ENCODE data around the gene CCT3. TPM values are rescaled to one million over a fixed set of nuclear protein-coding genes. Genes with fewer than 3 reads are reported as not detected.

The CCT3 gene
- polyA plus RNA-seq, 1 of the 3 experiments (the other 2 are of a cell fraction): 295 TPM

- Histone ChIP-seq H3K36me3 (replicated peaks in 1 of 2; ENCODE audit: control insufficient read depth in 1 of 2, insufficient read depth in 2 of 2, low read length in 1 of 2) (no peaks in the 10 kb centered on the region), H3F3A (replicated peaks; ENCODE audit: insufficient read depth) (no peaks in the 10 kb centered on the region), H3K9ac (no peak overlapping the region), H4K20me1 (ENCODE audit: insufficient read depth) (no peaks in the 10 kb centered on the region), H3K79me2 (ENCODE audit: insufficient read depth) (no peaks in the 10 kb centered on the region), H3K9me2 (no peaks in the 10 kb centered on the region), H3K27ac (ENCODE audit: low read depth in 2 of 2, low read length in 1 of 2) (no peak overlapping the region), H3K9me3 (no peaks in the 10 kb centered on the region), H3K4me2 (no peak overlapping the region), H2AFZ (ENCODE audit: low read depth) (no peak overlapping the region), H3K4me3 (ENCODE audit: low read depth in 2 of 2, low read length in 1 of 2) (no peak overlapping the region), H3K27me3 (ENCODE audit: insufficient read depth) (peaks cover 5% of the 10 kb centered on the region; the same call in 1 of the 2 replicates), H3K4me1 (ENCODE audit: control insufficient read depth in 1 of 2, insufficient read depth in 2 of 2, low read depth in 1 of 2, low read length in 1 of 2) (no peaks in the 10 kb centered on the region; a peak in 1 of 4 replicates)
- WGBS (ENCODE audit: low lambda C conversion rate): 96% methylated on average over 3 of the region's 3 CpGs
- DNase-seq: no peak
- TF ChIP-seq, protein P1, sequence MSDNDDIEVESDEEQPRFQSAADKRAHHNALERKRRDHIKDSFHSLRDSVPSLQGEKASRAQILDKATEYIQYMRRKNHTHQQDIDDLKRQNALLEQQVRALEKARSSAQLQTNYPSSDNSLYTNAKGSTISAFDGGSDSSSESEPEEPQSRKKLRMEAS (IDR thresholded peaks at IDR 0.05; ENCODE audit: low read depth): no peak
- TF ChIP-seq FOXM1 (IDR thresholded peaks at IDR 0.05; ENCODE audit: low read depth): no peak
- ChIA-PET CTCF (interaction anchor here (0.6 to 3.6 kb wide), 29 partner anchors 11 to 271 kb away, joined by 3 to 21 read pairs (median 5); partner anchors contain the start of genes CCT3, PMF1, TSACC and VHLL), POLR2A (interaction anchor here (1.2 kb wide), 1 partner anchor 12 kb away, joined by 3 read pairs; no protein-coding TSS in a partner anchor)
Observed at GRCh38 chr1:156359249-156359648, 21.2 kb upstream of the CCT3 start.

GRCh38 chr1:156358641-156359040, 20.5 kb upstream of the CCT3 start:
- Histone ChIP-seq H3K27ac (ENCODE audit: low read depth in 2 of 2, low read length in 1 of 2) (no peak overlapping the region), H3K27me3 (ENCODE audit: insufficient read depth) (peaks cover 5% of the 10 kb centered on the region; the same call in 1 of the 2 replicates), H4K20me1 (ENCODE audit: insufficient read depth) (no peaks in the 10 kb centered on the region), H3K79me2 (ENCODE audit: insufficient read depth) (no peaks in the 10 kb centered on the region), H3K9ac (no peak overlapping the region), H3K36me3 (replicated peaks in 1 of 2; ENCODE audit: control insufficient read depth in 1 of 2, insufficient read depth in 2 of 2, low read length in 1 of 2) (no peaks in the 10 kb centered on the region), H3K9me2 (no peaks in the 10 kb centered on the region), H3K4me3 (ENCODE audit: low read depth in 2 of 2, low read length in 1 of 2) (no peak overlapping the region), H3K4me1 (ENCODE audit: control insufficient read depth in 1 of 2, insufficient read depth in 2 of 2, low read depth in 1 of 2, low read length in 1 of 2) (no peaks in the 10 kb centered on the region; a peak in 1 of 4 replicates), H3F3A (replicated peaks; ENCODE audit: insufficient read depth) (no peaks in the 10 kb centered on the region), H3K9me3 (no peaks in the 10 kb centered on the region), H2AFZ (ENCODE audit: low read depth) (no peak overlapping the region), H3K4me2 (no peak overlapping the region)
- POLR2A ChIA-PET: interaction anchor here (0.5 to 1.2 kb wide), 2 partner anchors 11 to 1004 kb away, joined by 3 read pairs; no protein-coding TSS in a partner anchor
- CTCF ChIA-PET: interaction anchor here (1.1 to 3.6 kb wide), 14 partner anchors 13 to 146 kb away, joined by 3 to 21 read pairs (median 5); partner anchors contain the start of gene PMF1
- no peak for DNase-seq
- TF ChIP-seq FOXM1 (IDR thresholded peaks at IDR 0.05; ENCODE audit: low read depth) (no peak), FOSL2 (IDR thresholded peaks at IDR 0.05; ENCODE audit: borderline replicate concordance, low read depth) (no peak), RFX5 (IDR thresholded peaks at IDR 0.05; ENCODE audit: low read length) (no peak), SMC3 (IDR thresholded peaks at IDR 0.05; ENCODE audit: low read depth, low read length) (no peak), NRF1 (IDR thresholded peaks at IDR 0.05; ENCODE audit: low read depth, low read length) (no peak), GATA2 (CRISPR knock-in tag; IDR thresholded peaks at IDR 0.05) (no peak), YY1 (IDR thresholded peaks at IDR 0.05; ENCODE audit: low read depth) (no peak), GABPA (IDR thresholded peaks at IDR 0.05; ENCODE audit: low read depth) (no peak), FOXJ3 (CRISPR knock-in tag; IDR thresholded peaks at IDR 0.05) (no peak), EP300 (IDR thresholded peaks at IDR 0.05; ENCODE audit: borderline replicate concordance in 1 of 2, low read depth in 1 of 2, low read length in 1 of 2) (no peak), RAD21 (IDR thresholded peaks at IDR 0.05; ENCODE audit: low read length) (no peak), TCF12 (IDR thresholded peaks at IDR 0.05) (no peak), TEAD4 (IDR thresholded peaks at IDR 0.05; ENCODE audit: borderline replicate concordance, insufficient read depth) (no peak), ELF1 (IDR thresholded peaks at IDR 0.05) (no peak), REST (IDR thresholded peaks at IDR 0.05; ENCODE audit: low read depth, low read length) (no peak), RXRA (IDR thresholded peaks at IDR 0.05; ENCODE audit: borderline replicate concordance, low read depth) (no peak)
- TF ChIP-seq, protein P2, sequence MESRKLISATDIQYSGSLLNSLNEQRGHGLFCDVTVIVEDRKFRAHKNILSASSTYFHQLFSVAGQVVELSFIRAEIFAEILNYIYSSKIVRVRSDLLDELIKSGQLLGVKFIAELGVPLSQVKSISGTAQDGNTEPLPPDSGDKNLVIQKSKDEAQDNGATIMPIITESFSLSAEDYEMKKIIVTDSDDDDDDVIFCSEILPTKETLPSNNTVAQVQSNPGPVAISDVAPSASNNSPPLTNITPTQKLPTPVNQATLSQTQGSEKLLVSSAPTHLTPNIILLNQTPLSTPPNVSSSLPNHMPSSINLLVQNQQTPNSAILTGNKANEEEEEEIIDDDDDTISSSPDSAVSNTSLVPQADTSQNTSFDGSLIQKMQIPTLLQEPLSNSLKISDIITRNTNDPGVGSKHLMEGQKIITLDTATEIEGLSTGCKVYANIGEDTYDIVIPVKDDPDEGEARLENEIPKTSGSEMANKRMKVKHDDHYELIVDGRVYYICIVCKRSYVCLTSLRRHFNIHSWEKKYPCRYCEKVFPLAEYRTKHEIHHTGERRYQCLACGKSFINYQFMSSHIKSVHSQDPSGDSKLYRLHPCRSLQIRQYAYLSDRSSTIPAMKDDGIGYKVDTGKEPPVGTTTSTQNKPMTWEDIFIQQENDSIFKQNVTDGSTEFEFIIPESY (IDR thresholded peaks at IDR 0.05; ENCODE audit: borderline replicate concordance, low read depth): no peak
- TF ChIP-seq, protein P3, sequence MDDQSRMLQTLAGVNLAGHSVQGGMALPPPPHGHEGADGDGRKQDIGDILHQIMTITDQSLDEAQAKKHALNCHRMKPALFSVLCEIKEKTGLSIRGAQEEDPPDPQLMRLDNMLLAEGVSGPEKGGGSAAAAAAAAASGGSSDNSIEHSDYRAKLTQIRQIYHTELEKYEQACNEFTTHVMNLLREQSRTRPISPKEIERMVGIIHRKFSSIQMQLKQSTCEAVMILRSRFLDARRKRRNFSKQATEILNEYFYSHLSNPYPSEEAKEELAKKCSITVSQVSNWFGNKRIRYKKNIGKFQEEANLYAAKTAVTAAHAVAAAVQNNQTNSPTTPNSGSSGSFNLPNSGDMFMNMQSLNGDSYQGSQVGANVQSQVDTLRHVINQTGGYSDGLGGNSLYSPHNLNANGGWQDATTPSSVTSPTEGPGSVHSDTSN (IDR thresholded peaks at IDR 0.05): no peak
- 54% methylated on average over 1 of the region's 1 CpG for WGBS (ENCODE audit: low lambda C conversion rate)
